Natural killer cell (primary cell): Measurements from ENCODE around the gene STK32B. TPM values are rescaled to one million over a fixed set of nuclear protein-coding genes. Genes with fewer than 3 reads are reported as not detected.

Experiments
- ATAC-seq, 3 donors: fragments of 150-1000 bp in 2 of 3; fragments of 200-7000 bp in 1 of 3; cut with Tn5 transposase; 1 replicate in 1 of 3; 2 replicates in 2 of 3; pipeline ENCODE4 v1.10.0; 2021; ENCODE audit warnings: mild to moderate bottlenecking in 2 of 3, moderate library complexity in 2 of 3
- DNase-seq, 2 donors: peaks; one replicate each; pipeline versions ENCODE4 v3.0.0 to v3.0.0-alpha.2; 2013 to 2021; ENCODE audit warnings: mixed read lengths in 1 of 2
- H3K27ac ChIP-seq: one replicate; pipeline ENCODE4 v1.5.1; 2013; ENCODE audit warnings: mild to moderate bottlenecking, low read length
- H3K27me3 ChIP-seq: one replicate; pipeline ENCODE4 v1.6.1; 2013; ENCODE audit warnings: low read length; ENCODE audit not compliant: control insufficient read depth, insufficient read depth
- H3K36me3 ChIP-seq: one replicate; pipeline ENCODE4 v1.6.1; 2013; ENCODE audit warnings: low read length; ENCODE audit not compliant: control insufficient read depth, insufficient read depth
- H3K4me1 ChIP-seq: one replicate; pipeline ENCODE4 v1.6.1; 2013; ENCODE audit warnings: low read length; ENCODE audit not compliant: control insufficient read depth, insufficient read depth
- H3K4me3 ChIP-seq: one replicate; pipeline ENCODE4 v1.5.1; 2013; ENCODE audit warnings: low read length
- H3K9me3 ChIP-seq: one replicate; pipeline ENCODE4 v1.6.1; 2013; ENCODE audit warnings: low read length; ENCODE audit not compliant: control insufficient read depth, insufficient read depth
- H3K27ac Mint-ChIP-seq, 2 donors: one replicate each; pipeline ENCODE4 v1.8.0; 2022; ENCODE audit warnings: mild to moderate bottlenecking in 2 of 2, mixed read lengths in 2 of 2, moderate library complexity in 1 of 2
- H3K27me3 Mint-ChIP-seq, 2 donors: one replicate each; pipeline ENCODE4 v1.8.0; 2022; ENCODE audit warnings: low read depth in 2 of 2, mixed read lengths in 2 of 2
- H3K36me3 Mint-ChIP-seq: one replicate; pipeline ENCODE4 v1.8.0; 2022; ENCODE audit warnings: mixed read lengths
- H3K4me1 Mint-ChIP-seq, 2 donors: one replicate each; pipeline ENCODE4 v1.8.0; 2022; ENCODE audit warnings: mixed read lengths in 2 of 2
- H3K4me3 Mint-ChIP-seq: one replicate; pipeline ENCODE4 v1.8.0; 2022; ENCODE audit warnings: mild to moderate bottlenecking, moderate library complexity, mixed read lengths
- H3K9me3 Mint-ChIP-seq, 2 donors: one replicate each; pipeline ENCODE4 v1.8.0; 2022; ENCODE audit warnings: mixed read lengths in 2 of 2
- WGBS: methylation state at CpG from one replicate; pipeline ENCODE4 v1.1.7; 2013; ENCODE audit warnings: missing lambda C conversion rate; ENCODE audit not compliant: insufficient coverage; 5-methylcytosine and 5-hydroxymethylcytosine counted together
- intact Hi-C: fragments of 100-400 bp; cut with micrococcal nuclease; formaldehyde crosslinking; loops from one replicate; pipeline ENCODE4 v1.14.2; 2022
- total RNA-seq, 4 donors: library from RNA; stranded (reverse); fragments of 120-200 nt in 1 of 4; gene quantifications; one replicate each; pipeline versions ENCODE4 v1.2.3 to v1.2.4, GENCODE V29; 2013 to 2022
- TF ChIP-seq, protein P1 (sequence below): fragments of 200-600 bp; IDR thresholded peaks from one replicate; pipeline ENCODE4 v1.8.0; 2022; ENCODE audit warnings: antibody characterized with exemption

The STK32B gene
- total RNA-seq, 3 donors from 2014 or later (not counting 1 experiment from before 2014, with no cell fraction given) = 0.32 to 0.33 TPM; not detected in 1

DNA sequence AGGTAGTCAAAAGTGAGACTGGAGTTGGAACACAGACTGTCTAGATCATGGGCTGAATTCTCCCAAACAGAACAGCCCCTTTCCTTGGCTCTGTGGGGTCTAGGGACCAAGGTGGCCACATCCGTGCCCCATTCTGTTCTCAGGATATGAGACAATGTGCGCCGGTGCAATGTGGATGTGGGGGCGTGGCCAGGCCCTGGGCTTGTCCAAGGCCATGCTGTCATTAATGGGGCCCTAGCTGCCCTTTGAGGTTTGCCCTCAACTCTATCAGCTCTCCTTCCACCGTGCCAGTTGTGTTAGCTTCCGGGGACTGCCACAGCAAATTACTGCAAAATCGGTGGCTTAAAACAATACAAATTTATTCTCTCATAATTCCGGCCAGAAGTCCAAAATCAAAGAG, 344.5 kb downstream of the STK32B start:
- ATAC-seq = no peak
- no peaks in the 10 kb centered on the region for H3K9me3 ChIP-seq
- no peaks in the 10 kb centered on the region for H3K27me3 ChIP-seq
- H3K9me3 Mint-ChIP-seq = no peaks in the 10 kb centered on the region
- intact Hi-C loops = no loop called here
- H3K4me3 Mint-ChIP-seq = no peak overlapping the region
- no peak overlapping the region for H3K27ac ChIP-seq
- H3K27ac Mint-ChIP-seq = no peak overlapping the region
- TF ChIP-seq, protein P1, sequence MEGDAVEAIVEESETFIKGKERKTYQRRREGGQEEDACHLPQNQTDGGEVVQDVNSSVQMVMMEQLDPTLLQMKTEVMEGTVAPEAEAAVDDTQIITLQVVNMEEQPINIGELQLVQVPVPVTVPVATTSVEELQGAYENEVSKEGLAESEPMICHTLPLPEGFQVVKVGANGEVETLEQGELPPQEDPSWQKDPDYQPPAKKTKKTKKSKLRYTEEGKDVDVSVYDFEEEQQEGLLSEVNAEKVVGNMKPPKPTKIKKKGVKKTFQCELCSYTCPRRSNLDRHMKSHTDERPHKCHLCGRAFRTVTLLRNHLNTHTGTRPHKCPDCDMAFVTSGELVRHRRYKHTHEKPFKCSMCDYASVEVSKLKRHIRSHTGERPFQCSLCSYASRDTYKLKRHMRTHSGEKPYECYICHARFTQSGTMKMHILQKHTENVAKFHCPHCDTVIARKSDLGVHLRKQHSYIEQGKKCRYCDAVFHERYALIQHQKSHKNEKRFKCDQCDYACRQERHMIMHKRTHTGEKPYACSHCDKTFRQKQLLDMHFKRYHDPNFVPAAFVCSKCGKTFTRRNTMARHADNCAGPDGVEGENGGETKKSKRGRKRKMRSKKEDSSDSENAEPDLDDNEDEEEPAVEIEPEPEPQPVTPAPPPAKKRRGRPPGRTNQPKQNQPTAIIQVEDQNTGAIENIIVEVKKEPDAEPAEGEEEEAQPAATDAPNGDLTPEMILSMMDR = no peak
- H3K36me3 ChIP-seq = no peaks in the 10 kb centered on the region
- no peak for DNase-seq
- H3K4me1 ChIP-seq = no peaks in the 10 kb centered on the region
- WGBS = 93% methylated on average over 8 of the region's 8 CpGs
- H3K4me1 Mint-ChIP-seq = no peaks in the 10 kb centered on the region
- no peaks in the 10 kb centered on the region for H3K36me3 Mint-ChIP-seq
- H3K27me3 Mint-ChIP-seq = peaks cover 0 to 8% of the 10 kb centered on the region in 2 donors
- H3K4me3 ChIP-seq = no peak overlapping the region

DNA sequence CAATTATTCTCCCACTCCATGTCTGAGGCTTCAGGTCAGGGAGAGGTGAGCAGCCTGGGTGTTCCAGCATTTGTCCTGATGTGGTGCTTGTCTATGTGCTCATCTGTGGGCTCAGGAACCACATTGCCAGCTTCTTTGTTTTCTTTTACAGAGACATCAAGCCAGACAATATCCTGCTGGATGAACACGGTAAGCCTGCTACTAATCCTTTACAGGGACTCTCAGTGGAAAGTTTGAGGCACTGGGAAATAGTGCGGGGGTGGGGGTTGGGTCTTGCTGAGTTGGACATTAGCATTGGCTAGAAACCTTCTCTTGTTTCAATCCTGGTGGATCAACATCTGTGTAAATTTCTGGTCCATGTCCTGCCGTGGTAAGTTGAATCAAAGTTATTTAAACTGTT, 346.8 kb downstream of the STK32B start:
- intact Hi-C loops = no loop called here

DNA sequence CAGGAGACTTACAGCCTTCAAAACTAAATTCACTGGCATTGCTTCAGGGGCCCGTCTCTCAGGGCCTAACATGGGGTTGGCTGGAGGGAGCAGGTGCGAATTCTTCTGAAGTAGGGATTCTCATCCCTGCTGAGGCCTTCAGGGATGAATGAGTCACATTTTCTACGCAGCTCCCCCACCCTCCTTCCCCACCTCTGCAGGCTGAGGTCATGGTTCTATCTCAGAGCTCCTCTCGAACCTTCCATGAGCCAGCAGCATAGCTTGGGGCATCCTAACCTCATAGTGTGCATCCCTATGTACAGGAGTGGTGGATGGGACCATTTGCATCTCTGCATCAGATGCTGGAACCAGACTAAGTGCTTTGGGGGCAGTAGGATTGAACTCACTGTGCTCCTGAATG, 347.8 kb downstream of the STK32B start:
- Mint-ChIP-seq H3K9me3 (no peaks in the 10 kb centered on the region), H3K27ac (no peak overlapping the region), H3K4me1 (no peaks in the 10 kb centered on the region), H3K36me3 (no peaks in the 10 kb centered on the region), H3K4me3 (no peak overlapping the region), H3K27me3 (peaks cover 0 to 9% of the 10 kb centered on the region in 2 donors)
- no peaks in the 10 kb centered on the region for H3K4me1 ChIP-seq
- WGBS = 76% methylated on average over 4 of the region's 4 CpGs
- TF ChIP-seq, protein P1 = no peak
- no peaks in the 10 kb centered on the region for H3K36me3 ChIP-seq
- no peak overlapping the region for H3K27ac ChIP-seq
- intact Hi-C loops = no loop called here
- H3K27me3 ChIP-seq = no peaks in the 10 kb centered on the region
- peaks cover 3% of the 10 kb centered on the region for H3K9me3 ChIP-seq
- no peak for DNase-seq
- no peak overlapping the region for H3K4me3 ChIP-seq
- ATAC-seq = no peak

More for the DNA sequence above, 346.8 kb downstream of the STK32B start:
- Mint-ChIP-seq H3K36me3 (no peaks in the 10 kb centered on the region), H3K27me3 (peaks cover 0 to 9% of the 10 kb centered on the region in 2 donors), H3K4me3 (no peak overlapping the region), H3K27ac (no peak overlapping the region), H3K9me3 (no peaks in the 10 kb centered on the region), H3K4me1 (no peaks in the 10 kb centered on the region)
- no peaks in the 10 kb centered on the region for H3K4me1 ChIP-seq
- 85% methylated on average over 3 of the region's 3 CpGs for WGBS
- TF ChIP-seq, protein P1 = no peak
- H3K9me3 ChIP-seq = peaks cover 3% of the 10 kb centered on the region
- no peak for ATAC-seq
- no peaks in the 10 kb centered on the region for H3K27me3 ChIP-seq
- DNase-seq = no peak
- no peak overlapping the region for H3K4me3 ChIP-seq
- no peak overlapping the region for H3K27ac ChIP-seq
- no peaks in the 10 kb centered on the region for H3K36me3 ChIP-seq

DNA sequence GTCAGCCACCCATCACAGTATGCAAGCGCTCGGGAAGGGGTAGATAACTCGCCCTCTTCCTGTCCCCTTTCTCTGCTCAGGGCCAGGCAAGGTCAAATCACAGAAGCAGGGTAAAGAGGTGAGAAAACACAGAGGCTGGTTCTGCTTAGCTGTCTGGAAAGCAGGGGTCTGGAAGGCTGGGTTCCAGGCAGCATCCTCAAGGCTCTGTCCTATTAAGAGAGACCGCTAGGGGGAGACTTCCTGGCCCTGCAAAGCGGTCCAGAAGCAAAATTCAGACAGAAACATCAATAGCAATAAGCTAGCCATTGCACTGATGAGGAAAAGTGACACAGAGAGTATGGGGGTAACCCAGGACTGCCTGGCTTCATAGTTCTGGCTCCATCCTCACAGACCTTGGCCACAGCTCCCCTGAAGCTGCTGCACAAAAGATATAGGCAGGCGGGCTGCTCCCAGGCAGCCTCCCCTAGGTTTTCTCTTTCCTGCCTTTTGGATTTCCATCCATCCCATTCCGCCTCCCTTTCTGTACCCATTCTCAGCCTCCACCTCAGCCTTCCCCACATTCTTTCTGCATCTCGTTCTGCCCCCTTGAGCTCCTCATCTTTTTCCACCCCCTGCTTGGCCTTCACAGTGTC, 348.6 kb downstream of the STK32B start:
- no peaks in the 10 kb centered on the region for H3K36me3 ChIP-seq
- Mint-ChIP-seq H3K9me3 (no peaks in the 10 kb centered on the region), H3K27me3 (peaks cover 0 to 8% of the 10 kb centered on the region in 2 donors), H3K4me3 (no peak overlapping the region), H3K36me3 (no peaks in the 10 kb centered on the region), H3K4me1 (no peaks in the 10 kb centered on the region), H3K27ac (no peak overlapping the region)
- H3K4me3 ChIP-seq = no peak overlapping the region
- ATAC-seq (no peak), DNase-seq (no peak)
- WGBS = 83% methylated on average over 8 of the region's 8 CpGs
- H3K27me3 ChIP-seq = no peaks in the 10 kb centered on the region
- H3K27ac ChIP-seq = no peak overlapping the region
- intact Hi-C loops = no loop called here
- no peaks in the 10 kb centered on the region for H3K4me1 ChIP-seq
- TF ChIP-seq, protein P1 = no peak
- H3K9me3 ChIP-seq = peaks cover 3% of the 10 kb centered on the region
